ENCODE measurements around the gene AGPAT3.

AGPAT3 gene

DNA sequence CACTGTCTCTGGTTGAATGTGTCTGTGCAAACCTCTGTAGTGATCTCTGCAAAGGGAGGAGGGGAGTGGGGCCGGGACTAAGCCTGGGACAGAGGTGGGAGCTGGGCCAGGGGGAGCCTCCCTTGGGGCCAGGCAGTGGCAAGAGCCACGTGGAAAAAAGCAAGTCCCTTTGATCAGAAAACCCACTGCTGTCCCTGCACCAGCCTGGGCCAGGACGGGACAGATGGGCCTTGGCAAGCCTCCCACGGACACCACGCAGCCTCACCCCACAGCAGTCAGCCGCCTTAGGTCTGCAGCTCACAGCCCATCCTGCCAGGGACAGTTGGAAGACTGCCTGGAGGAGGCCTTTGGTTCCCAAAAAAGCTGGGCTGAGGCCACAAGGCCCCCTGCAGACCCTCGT lies 135.3 kb downstream of the AGPAT3 start:
- H3K27ac ChIP-seq (replicated peaks; ENCODE audit: low read length), result no peak overlapping the region
- H3K18ac ChIP-seq (ENCODE audit: low read length), result no peak overlapping the region
- peak overlapping the region; percentile 48 for H2AFZ ChIP-seq (ENCODE audit: low read length)
- H3K4me2 ChIP-seq (ENCODE audit: insufficient read depth, low read length, poor library complexity, severe bottlenecking), result no peak overlapping the region
- no peaks in the 10 kb centered on the region for H3K79me1 ChIP-seq (ENCODE audit: low read depth, low read length)
- no peak overlapping the region for H3K23ac ChIP-seq (ENCODE audit: low read depth, low read length, poor library complexity)
- no peak for DNase-seq (ENCODE audit: low spot score)
- H2BK15ac ChIP-seq (ENCODE audit: low read length), result no peak overlapping the region
- H3K36me3 ChIP-seq (replicated peaks in 1 of 2; ENCODE audit: control insufficient read depth in 2 of 2, insufficient read depth in 2 of 2, low read length in 2 of 2), result no peaks in the 10 kb centered on the region
- no peak overlapping the region for H4K8ac ChIP-seq (ENCODE audit: low read depth, low read length)
- H3K9ac ChIP-seq (ENCODE audit: low read depth, low read length, poor library complexity), result no peak overlapping the region
- H3K4ac ChIP-seq (ENCODE audit: low read length), result no peak overlapping the region
- H3K9me3 ChIP-seq (replicated peaks in 1 of 2; ENCODE audit: control insufficient read depth in 2 of 2, insufficient read depth in 1 of 2, low read depth in 1 of 2, low read length in 2 of 2), result peaks cover 0 to 2% of the 10 kb centered on the region in 2 donors
- no CpG with 5 or more reads among the region's 7 CpGs for WGBS, 2 donors (ENCODE audit: extremely low coverage in 2 of 2, insufficient read length in 2 of 2, insufficient replicate concordance in 1 of 2)
- peaks cover 0 to 2% (median 2%) of the 10 kb centered on the region in 3 experiments for H3K27me3 ChIP-seq (ENCODE audit: control insufficient read depth in 3 of 3, insufficient read depth in 3 of 3, low read depth in 1 of 3, low read length in 3 of 3)
- H4K91ac ChIP-seq (ENCODE audit: low read depth, low read length, poor library complexity), result no peak overlapping the region
- H2BK120ac ChIP-seq (ENCODE audit: low read depth, low read length), result no peak overlapping the region
- no peak overlapping the region for H2AK5ac ChIP-seq (ENCODE audit: low read depth, low read length)
- H2BK12ac ChIP-seq (ENCODE audit: low read length), result no peak overlapping the region
- H2BK5ac ChIP-seq (ENCODE audit: low read length), result no peak overlapping the region
- no peak overlapping the region for H3K4me3 ChIP-seq (ENCODE audit: low read length in 2 of 2)
- peaks cover 0 to 2% of the 10 kb centered on the region in 2 donors for H3K4me1 ChIP-seq (ENCODE audit: control insufficient read depth in 2 of 2, insufficient read depth in 1 of 2, low read depth in 1 of 2, low read length in 2 of 2)
- no peak overlapping the region for H3K14ac ChIP-seq (ENCODE audit: low read length)

DNA sequence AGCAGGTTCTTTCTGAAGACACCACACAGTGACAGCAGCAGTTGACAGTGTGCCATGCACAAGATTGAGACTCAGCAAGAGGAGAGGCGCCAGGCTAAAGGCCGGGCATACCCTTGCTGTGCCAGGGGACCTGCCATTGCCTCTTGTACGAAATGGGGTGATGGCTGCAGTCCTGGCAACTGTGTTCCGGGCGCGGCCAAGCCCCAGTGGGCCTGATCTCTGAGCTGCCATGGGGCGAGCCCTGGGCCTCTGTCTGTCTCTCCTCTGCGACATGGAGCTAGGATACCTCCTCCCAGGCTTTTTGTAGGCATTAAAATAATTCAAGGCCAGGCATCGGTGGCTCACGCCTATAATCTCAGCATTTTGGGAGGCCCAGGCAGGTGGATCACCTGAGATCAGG lies 137.5 kb downstream of the AGPAT3 start:
- no peak overlapping the region for H3K4me2 ChIP-seq (ENCODE audit: insufficient read depth, low read length, poor library complexity, severe bottlenecking)
- no peak overlapping the region for H2AFZ ChIP-seq (ENCODE audit: low read length)
- H2BK120ac ChIP-seq (ENCODE audit: low read depth, low read length), result no peak overlapping the region
- H3K9me3 ChIP-seq (replicated peaks in 1 of 2; ENCODE audit: control insufficient read depth in 2 of 2, insufficient read depth in 1 of 2, low read depth in 1 of 2, low read length in 2 of 2), result no peaks in the 10 kb centered on the region
- H3K4ac ChIP-seq (ENCODE audit: low read length), result no peak overlapping the region
- no peak overlapping the region for H4K8ac ChIP-seq (ENCODE audit: low read depth, low read length)
- no peaks in the 10 kb centered on the region for H3K36me3 ChIP-seq (replicated peaks in 1 of 2; ENCODE audit: control insufficient read depth in 2 of 2, insufficient read depth in 2 of 2, low read length in 2 of 2)
- no peak overlapping the region for H4K91ac ChIP-seq (ENCODE audit: low read depth, low read length, poor library complexity)
- peaks cover 1% of the 10 kb centered on the region for H3K79me1 ChIP-seq (ENCODE audit: low read depth, low read length)
- no peak overlapping the region for H2BK12ac ChIP-seq (ENCODE audit: low read length)
- H3K9ac ChIP-seq (ENCODE audit: low read depth, low read length, poor library complexity), result no peak overlapping the region
- H3K18ac ChIP-seq (ENCODE audit: low read length), result no peak overlapping the region
- H2BK15ac ChIP-seq (ENCODE audit: low read length), result no peak overlapping the region
- H3K27me3 ChIP-seq (ENCODE audit: control insufficient read depth in 3 of 3, insufficient read depth in 3 of 3, low read depth in 1 of 3, low read length in 3 of 3), result peaks cover 0 to 2% (median 2%) of the 10 kb centered on the region in 3 experiments
- H3K4me1 ChIP-seq (ENCODE audit: control insufficient read depth in 2 of 2, insufficient read depth in 1 of 2, low read depth in 1 of 2, low read length in 2 of 2), result peaks cover 0 to 13% of the 10 kb centered on the region in 2 donors
- no peak overlapping the region for H2BK5ac ChIP-seq (ENCODE audit: low read length)
- no peak overlapping the region for H3K23ac ChIP-seq (ENCODE audit: low read depth, low read length, poor library complexity)
- no peak for DNase-seq (ENCODE audit: low spot score)
- no CpG with 5 or more reads among the region's 10 CpGs for WGBS, 2 donors (ENCODE audit: extremely low coverage in 2 of 2, insufficient read length in 2 of 2, insufficient replicate concordance in 1 of 2)
- H3K27ac ChIP-seq (replicated peaks; ENCODE audit: low read length), result no peak overlapping the region
- H3K4me3 ChIP-seq (ENCODE audit: low read length in 2 of 2), result no peak overlapping the region
- no peak overlapping the region for H2AK5ac ChIP-seq (ENCODE audit: low read depth, low read length)
- no peak overlapping the region for H3K14ac ChIP-seq (ENCODE audit: low read length)

DNA sequence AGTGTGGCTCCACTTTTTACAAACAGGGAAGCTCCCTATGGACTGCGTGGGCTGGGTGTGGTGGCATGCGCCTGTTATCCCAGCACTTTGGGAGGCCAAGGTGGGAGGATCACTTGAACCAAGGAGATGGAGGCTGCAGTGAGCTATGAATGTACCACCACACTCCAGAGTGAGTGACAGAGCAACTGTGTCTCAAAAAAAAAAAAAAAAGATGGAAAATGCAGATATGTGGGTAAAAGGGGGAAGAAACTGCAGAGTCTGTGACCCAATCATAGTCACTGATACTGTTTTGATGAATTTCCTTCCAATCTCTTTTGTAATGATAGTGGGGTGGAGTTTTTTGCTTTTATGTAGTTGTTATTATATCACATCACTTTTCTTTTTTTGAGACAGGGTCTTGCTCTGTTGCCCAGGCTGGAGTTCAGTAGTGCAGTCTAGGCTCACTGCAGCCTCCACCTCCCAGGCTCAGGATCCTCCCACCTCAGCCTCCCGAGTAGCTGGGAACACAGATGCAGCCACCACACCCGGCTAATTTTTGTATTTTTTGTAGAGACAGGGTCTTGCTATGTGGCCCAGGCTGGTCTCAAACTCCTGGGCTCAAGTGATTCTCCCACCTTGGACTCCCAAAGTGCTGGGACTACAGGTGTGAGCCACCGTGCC lies 138.4 kb downstream of the AGPAT3 start:
- no peaks in the 10 kb centered on the region for H3K36me3 ChIP-seq (replicated peaks in 1 of 2; ENCODE audit: control insufficient read depth in 2 of 2, insufficient read depth in 2 of 2, low read length in 2 of 2)
- WGBS, 2 donors (ENCODE audit: extremely low coverage in 2 of 2, insufficient read length in 2 of 2, insufficient replicate concordance in 1 of 2), result no CpG with 5 or more reads among the region's 5 CpGs
- no peak overlapping the region for H4K8ac ChIP-seq (ENCODE audit: low read depth, low read length)
- H3K14ac ChIP-seq (ENCODE audit: low read length), result no peak overlapping the region
- no peak overlapping the region for H3K27ac ChIP-seq (replicated peaks; ENCODE audit: low read length)
- no peak overlapping the region for H2BK15ac ChIP-seq (ENCODE audit: low read length)
- H3K4me2 ChIP-seq (ENCODE audit: insufficient read depth, low read length, poor library complexity, severe bottlenecking), result no peak overlapping the region
- H2BK5ac ChIP-seq (ENCODE audit: low read length), result no peak overlapping the region
- H2AK5ac ChIP-seq (ENCODE audit: low read depth, low read length), result no peak overlapping the region
- no peak overlapping the region for H3K4me3 ChIP-seq (ENCODE audit: low read length in 2 of 2)
- H3K18ac ChIP-seq (ENCODE audit: low read length), result no peak overlapping the region
- H3K9ac ChIP-seq (ENCODE audit: low read depth, low read length, poor library complexity), result no peak overlapping the region
- no peak overlapping the region for H3K23ac ChIP-seq (ENCODE audit: low read depth, low read length, poor library complexity)
- no peak for DNase-seq (ENCODE audit: low spot score)
- peaks cover 1% of the 10 kb centered on the region for H3K79me1 ChIP-seq (ENCODE audit: low read depth, low read length)
- H2BK120ac ChIP-seq (ENCODE audit: low read depth, low read length), result no peak overlapping the region
- H2BK12ac ChIP-seq (ENCODE audit: low read length), result no peak overlapping the region
- no peaks in the 10 kb centered on the region for H3K9me3 ChIP-seq (replicated peaks in 1 of 2; ENCODE audit: control insufficient read depth in 2 of 2, insufficient read depth in 1 of 2, low read depth in 1 of 2, low read length in 2 of 2)
- H3K27me3 ChIP-seq (ENCODE audit: control insufficient read depth in 3 of 3, insufficient read depth in 3 of 3, low read depth in 1 of 3, low read length in 3 of 3), result peaks cover 0 to 2% (median 2%) of the 10 kb centered on the region in 3 experiments
- H4K91ac ChIP-seq (ENCODE audit: low read depth, low read length, poor library complexity), result no peak overlapping the region
- no peak overlapping the region for H2AFZ ChIP-seq (ENCODE audit: low read length)
- H3K4me1 ChIP-seq (ENCODE audit: control insufficient read depth in 2 of 2, insufficient read depth in 1 of 2, low read depth in 1 of 2, low read length in 2 of 2), result peaks cover 0 to 13% of the 10 kb centered on the region in 2 donors
- H3K4ac ChIP-seq (ENCODE audit: low read length), result no peak overlapping the region

DNA sequence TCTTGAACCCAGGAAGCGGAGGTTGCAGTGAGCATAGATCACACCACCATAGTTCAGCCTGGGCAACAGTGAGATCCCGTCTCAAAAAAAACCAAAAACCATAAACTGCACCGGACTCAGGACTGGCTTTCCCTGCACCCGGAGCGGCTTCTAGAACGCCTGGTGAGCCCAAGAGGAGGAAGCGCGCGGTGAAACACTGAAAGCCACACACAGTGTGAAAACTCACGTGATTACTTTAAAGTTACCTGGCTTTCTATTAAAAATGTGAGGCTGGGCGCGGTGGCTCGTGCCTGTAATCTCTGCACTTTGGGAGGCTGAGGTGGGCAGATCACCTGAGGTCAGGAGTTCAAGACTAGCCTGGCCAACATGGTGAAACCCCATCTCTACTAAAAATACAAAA lies 140.0 kb downstream of the AGPAT3 start:
- Histone ChIP-seq H3K36me3 (replicated peaks in 1 of 2; ENCODE audit: control insufficient read depth in 2 of 2, insufficient read depth in 2 of 2, low read length in 2 of 2) (no peaks in the 10 kb centered on the region), H3K14ac (ENCODE audit: low read length) (no peak overlapping the region), H4K91ac (ENCODE audit: low read depth, low read length, poor library complexity) (no peak overlapping the region), H2BK12ac (ENCODE audit: low read length) (no peak overlapping the region), H3K23ac (ENCODE audit: low read depth, low read length, poor library complexity) (no peak overlapping the region), H3K4me1 (ENCODE audit: control insufficient read depth in 2 of 2, insufficient read depth in 1 of 2, low read depth in 1 of 2, low read length in 2 of 2) (peaks cover 0 to 13% of the 10 kb centered on the region in 2 donors), H3K18ac (ENCODE audit: low read length) (no peak overlapping the region), H2BK120ac (ENCODE audit: low read depth, low read length) (no peak overlapping the region), H4K8ac (ENCODE audit: low read depth, low read length) (no peak overlapping the region), H2AK5ac (ENCODE audit: low read depth, low read length) (no peak overlapping the region), H3K4me2 (ENCODE audit: insufficient read depth, low read length, poor library complexity, severe bottlenecking) (no peak overlapping the region), H3K4me3 (ENCODE audit: low read length in 2 of 2) (no peak overlapping the region), H2BK5ac (ENCODE audit: low read length) (no peak overlapping the region), H3K27ac (replicated peaks; ENCODE audit: low read length) (no peak overlapping the region), H3K9ac (ENCODE audit: low read depth, low read length, poor library complexity) (no peak overlapping the region), H3K79me1 (ENCODE audit: low read depth, low read length) (peaks cover 1% of the 10 kb centered on the region), H2BK15ac (ENCODE audit: low read length) (no peak overlapping the region), H2AFZ (ENCODE audit: low read length) (no peak overlapping the region), H3K27me3 (ENCODE audit: control insufficient read depth in 3 of 3, insufficient read depth in 3 of 3, low read depth in 1 of 3, low read length in 3 of 3) (peaks cover 0 to 2% (median 2%) of the 10 kb centered on the region in 3 experiments), H3K9me3 (replicated peaks in 1 of 2; ENCODE audit: control insufficient read depth in 2 of 2, insufficient read depth in 1 of 2, low read depth in 1 of 2, low read length in 2 of 2) (no peaks in the 10 kb centered on the region), H3K4ac (ENCODE audit: low read length) (no peak overlapping the region)
- WGBS, 2 donors (ENCODE audit: extremely low coverage in 2 of 2, insufficient read length in 2 of 2, insufficient replicate concordance in 1 of 2), result no CpG with 5 or more reads among the region's 13 CpGs
- no peak for DNase-seq (ENCODE audit: low spot score)

Measured in neuronal stem cell (in vitro differentiated cells).